ENCODE results near the gene OR7G1. TPM values are rescaled to one million over a fixed set of nuclear protein-coding genes. Genes with fewer than 3 reads are reported as not detected.

Gene OR7G1
- total RNA-seq = not detected
- not detected for polyA plus RNA-seq

GRCh38 chr19:9115307-9115813, at the start of gene OR7G1:
Gene OR7G1, minus strand, starts transcription at chr19:9115763. Its CDS starts 0 bp downstream, at chr19:9115763.
- POLR2A ChIA-PET = no interaction called here
- Histone ChIP-seq H3K27ac (ENCODE audit: low read depth, low read length) (no peak within 1 kb of the TSS), H3K27me3 (ENCODE audit: insufficient read depth, low read length, poor library complexity, severe bottlenecking) (no peaks in the 10 kb centered on the region), H3K4me1 (ENCODE audit: insufficient read depth, low read length) (no peaks in the 10 kb centered on the region), H3K9me3 (ENCODE audit: low read length) (no peaks in the 10 kb centered on the region), H3K4me3 (ENCODE audit: low read length) (no peak within 1 kb of the TSS), H3K36me3 (ENCODE audit: insufficient read depth, low read length) (no peaks in the 10 kb centered on the region)
- CTCF ChIA-PET = no interaction called here
- Mint-ChIP-seq H3K4me1 (no peaks in the 10 kb centered on the region), H3K9me3 (no peaks in the 10 kb centered on the region), H3K4me3 (no peak within 1 kb of the TSS), H3K27me3 (peaks cover 17 to 23% of the 10 kb centered on the region in 2 donors), H3K36me3 (no peaks in the 10 kb centered on the region), H3K27ac (no peak within 1 kb of the TSS)
- DNase-seq = no peak

GRCh38 chr19:9165261-9165660, 49.7 kb upstream of the OR7G1 start:
- H3K4me3 Mint-ChIP-seq = no peak overlapping the region
- Histone ChIP-seq H3K27ac (ENCODE audit: low read depth, low read length) (no peak overlapping the region), H3K27me3 (ENCODE audit: insufficient read depth, low read length, poor library complexity, severe bottlenecking) (no peaks in the 10 kb centered on the region), H3K36me3 (ENCODE audit: insufficient read depth, low read length) (peaks cover 29% of the 10 kb centered on the region), H3K4me3 (ENCODE audit: low read length) (no peak overlapping the region), H3K9me3 (ENCODE audit: low read length) (no peaks in the 10 kb centered on the region), H3K4me1 (ENCODE audit: insufficient read depth, low read length) (no peaks in the 10 kb centered on the region)
- H3K9me3 Mint-ChIP-seq = peaks cover 0 to 9% (median 0%) of the 10 kb centered on the region in 5 donors
- no peaks in the 10 kb centered on the region for H3K27me3 Mint-ChIP-seq
- no peak for DNase-seq
- H3K36me3 Mint-ChIP-seq = peaks cover 28 to 64% (median 50%) of the 10 kb centered on the region in 3 donors
- POLR2A ChIA-PET = no interaction called here
- no peak overlapping the region for H3K27ac Mint-ChIP-seq
- H3K4me1 Mint-ChIP-seq = peaks cover 0 to 4% (median 1%) of the 10 kb centered on the region in 3 donors
- CTCF ChIA-PET = no interaction called here

GRCh38 chr19:9161427-9161826, 45.9 kb upstream of the OR7G1 start:
- H3K9me3 Mint-ChIP-seq = peaks cover 0 to 10% (median 4%) of the 10 kb centered on the region in 5 donors
- CTCF ChIA-PET = no interaction called here
- H3K27ac ChIP-seq (ENCODE audit: low read depth, low read length) = no peak overlapping the region

GRCh38 chr19:9159891-9160290, 44.3 kb upstream of the OR7G1 start:
- Histone ChIP-seq H3K36me3 (ENCODE audit: insufficient read depth, low read length) (peaks cover 63% of the 10 kb centered on the region), H3K4me1 (ENCODE audit: insufficient read depth, low read length) (no peaks in the 10 kb centered on the region), H3K9me3 (ENCODE audit: low read length) (peaks cover 4% of the 10 kb centered on the region), H3K27me3 (ENCODE audit: insufficient read depth, low read length, poor library complexity, severe bottlenecking) (no peaks in the 10 kb centered on the region), H3K4me3 (ENCODE audit: low read length) (no peak overlapping the region), H3K27ac (ENCODE audit: low read depth, low read length) (no peak overlapping the region)
- Mint-ChIP-seq H3K27me3 (peaks cover 0 to 1% of the 10 kb centered on the region in 2 donors), H3K4me1 (peaks cover 12 to 18% (median 13%) of the 10 kb centered on the region in 3 donors), H3K27ac (no peak overlapping the region), H3K9me3 (peaks cover 0 to 10% (median 4%) of the 10 kb centered on the region in 5 donors), H3K4me3 (no peak overlapping the region), H3K36me3 (peaks cover 44 to 96% (median 58%) of the 10 kb centered on the region in 3 donors)
- DNase-seq = no peak
- POLR2A ChIA-PET = no interaction called here
- CTCF ChIA-PET = interaction anchor here (1.4 kb wide), 1 partner anchor 13 kb away, joined by 3 read pairs; no protein-coding TSS in a partner anchor

More at GRCh38 chr19:9161427-9161826, 45.9 kb upstream of the OR7G1 start:
- POLR2A ChIA-PET = no interaction called here
- Histone ChIP-seq H3K4me1 (ENCODE audit: insufficient read depth, low read length) (no peaks in the 10 kb centered on the region), H3K27me3 (ENCODE audit: insufficient read depth, low read length, poor library complexity, severe bottlenecking) (no peaks in the 10 kb centered on the region), H3K9me3 (ENCODE audit: low read length) (peaks cover 4% of the 10 kb centered on the region), H3K4me3 (ENCODE audit: low read length) (no peak overlapping the region), H3K36me3 (ENCODE audit: insufficient read depth, low read length) (peaks cover 59% of the 10 kb centered on the region)
- Mint-ChIP-seq H3K36me3 (peaks cover 44 to 92% (median 60%) of the 10 kb centered on the region in 3 donors), H3K4me3 (no peak overlapping the region), H3K4me1 (peaks cover 0 to 4% (median 2%) of the 10 kb centered on the region in 3 donors), H3K27me3 (peaks cover 0 to 1% of the 10 kb centered on the region in 2 donors), H3K27ac (no peak overlapping the region)
- DNase-seq = no peak

GRCh38 chr19:9156304-9156703, 40.7 kb upstream of the OR7G1 start:
- Mint-ChIP-seq H3K4me3 (no peak overlapping the region), H3K4me1 (peaks cover 38 to 48% (median 46%) of the 10 kb centered on the region in 3 donors), H3K27ac (peak overlapping the region in 1 of 8 donors; percentile 65), H3K9me3 (peaks cover 0 to 9% (median 4%) of the 10 kb centered on the region in 5 donors), H3K36me3 (peaks cover 33 to 82% (median 44%) of the 10 kb centered on the region in 3 donors), H3K27me3 (peaks cover 0 to 1% of the 10 kb centered on the region in 2 donors)
- peaks cover 4% of the 10 kb centered on the region for H3K9me3 ChIP-seq (ENCODE audit: low read length)
- no peak overlapping the region for H3K4me3 ChIP-seq (ENCODE audit: low read length)
- POLR2A ChIA-PET = no interaction called here
- DNase-seq = no peak
- no peak overlapping the region for H3K27ac ChIP-seq (ENCODE audit: low read depth, low read length)
- peaks cover under 1% of the 10 kb centered on the region for H3K4me1 ChIP-seq (ENCODE audit: insufficient read depth, low read length)
- H3K36me3 ChIP-seq (ENCODE audit: insufficient read depth, low read length) = peaks cover 44% of the 10 kb centered on the region
- H3K27me3 ChIP-seq (ENCODE audit: insufficient read depth, low read length, poor library complexity, severe bottlenecking) = no peaks in the 10 kb centered on the region
- CTCF ChIA-PET = no interaction called here

GRCh38 chr19:9155591-9155990, 40.0 kb upstream of the OR7G1 start:
- no peak for DNase-seq
- Mint-ChIP-seq H3K36me3 (peaks cover 30 to 76% (median 38%) of the 10 kb centered on the region in 3 donors), H3K27ac (peak overlapping the region in 2 of 8 donors; percentile 47 to 64), H3K4me3 (no peak overlapping the region), H3K4me1 (peaks cover 45 to 55% (median 53%) of the 10 kb centered on the region in 3 donors), H3K27me3 (peaks cover 0 to 1% of the 10 kb centered on the region in 2 donors), H3K9me3 (peaks cover 0 to 7% (median 4%) of the 10 kb centered on the region in 5 donors)
- Histone ChIP-seq H3K27ac (ENCODE audit: low read depth, low read length) (no peak overlapping the region), H3K4me3 (ENCODE audit: low read length) (no peak overlapping the region), H3K27me3 (ENCODE audit: insufficient read depth, low read length, poor library complexity, severe bottlenecking) (no peaks in the 10 kb centered on the region), H3K36me3 (ENCODE audit: insufficient read depth, low read length) (peaks cover 37% of the 10 kb centered on the region), H3K9me3 (ENCODE audit: low read length) (peaks cover 4% of the 10 kb centered on the region), H3K4me1 (ENCODE audit: insufficient read depth, low read length) (peaks cover 8% of the 10 kb centered on the region)
- POLR2A ChIA-PET = no interaction called here
- CTCF ChIA-PET = no interaction called here

- Mint-ChIP-seq H3K9me3 (peaks cover 0 to 2% (median 0%) of the 10 kb centered on the region in 5 donors), H3K27me3 (no peaks in the 10 kb centered on the region), H3K36me3 (peaks cover 21 to 65% (median 36%) of the 10 kb centered on the region in 3 donors), H3K4me1 (peaks cover 78 to 94% (median 93%) of the 10 kb centered on the region in 3 donors), H3K4me3 (peak overlapping the region in 5 of 7 donors; percentile 17 to 45 (median 36)), H3K27ac (peak overlapping the region in 4 of 8 donors; percentile 15 to 77 (median 42))
- H3K4me1 ChIP-seq (ENCODE audit: insufficient read depth, low read length) = peaks cover 16% of the 10 kb centered on the region
- no peak overlapping the region for H3K27ac ChIP-seq (ENCODE audit: low read depth, low read length)
- ChIA-PET CTCF (no interaction called here), POLR2A (no interaction called here)
- H3K9me3 ChIP-seq (ENCODE audit: low read length) = no peaks in the 10 kb centered on the region
- H3K27me3 ChIP-seq (ENCODE audit: insufficient read depth, low read length, poor library complexity, severe bottlenecking) = no peaks in the 10 kb centered on the region
- H3K36me3 ChIP-seq (ENCODE audit: insufficient read depth, low read length) = peaks cover 3% of the 10 kb centered on the region
- DNase-seq = peak in 2 of 5 donors; percentile 34 to 52
- no peak overlapping the region for H3K4me3 ChIP-seq (ENCODE audit: low read length)
Measured at GRCh38 chr19:9151367-9151766, 35.8 kb upstream of the OR7G1 start.

- no peak for DNase-seq
- CTCF ChIA-PET = no interaction called here
- H3K4me1 Mint-ChIP-seq = peaks cover 77 to 93% (median 89%) of the 10 kb centered on the region in 3 donors
- peak overlapping the region in 6 of 8 donors; percentile 29 to 79 (median 56) for H3K27ac Mint-ChIP-seq
- no peak overlapping the region for H3K4me3 ChIP-seq (ENCODE audit: low read length)
- H3K9me3 ChIP-seq (ENCODE audit: low read length) = no peaks in the 10 kb centered on the region
- H3K4me1 ChIP-seq (ENCODE audit: insufficient read depth, low read length) = peaks cover 16% of the 10 kb centered on the region
- no peaks in the 10 kb centered on the region for H3K36me3 ChIP-seq (ENCODE audit: insufficient read depth, low read length)
- H3K36me3 Mint-ChIP-seq = peaks cover 22 to 61% (median 34%) of the 10 kb centered on the region in 3 donors
- H3K27me3 ChIP-seq (ENCODE audit: insufficient read depth, low read length, poor library complexity, severe bottlenecking) = no peaks in the 10 kb centered on the region
- H3K27me3 Mint-ChIP-seq = no peaks in the 10 kb centered on the region
- H3K4me3 Mint-ChIP-seq = peak overlapping the region in 5 of 7 donors; percentile 17 to 63 (median 25)
- H3K27ac ChIP-seq (ENCODE audit: low read depth, low read length) = no peak overlapping the region
- POLR2A ChIA-PET = no interaction called here
- peaks cover 1 to 5% (median 2%) of the 10 kb centered on the region in 5 donors for H3K9me3 Mint-ChIP-seq
Measured at GRCh38 chr19:9150650-9151049, 35.1 kb upstream of the OR7G1 start.
